Lower lobe of right lung (tissue), 2 donors: ENCODE data around the gene SECTM1. TPM values are rescaled to one million over a fixed set of nuclear protein-coding genes. Genes with fewer than 3 reads are reported as not detected.

ENCODE experiments used
- ATAC-seq, 2 donors: fragments of 200-7000 bp; cut with Tn5 transposase; one replicate each; pipeline ENCODE4 v1.9.1; 2020 to 2022; ENCODE audit warnings: mild to moderate bottlenecking in 2 of 2, moderate library complexity in 2 of 2
- DNase-seq: peaks from one replicate; pipeline ENCODE4 v3.0.0-alpha.2; 2020
- H3K27ac ChIP-seq: fragments of 200-600 bp; one replicate; pipeline ENCODE4 v1.8.0; 2022
- H3K27me3 ChIP-seq: fragments of 200-600 bp; one replicate; pipeline ENCODE4 v1.8.0; 2022; ENCODE audit warnings: low read depth
- H3K36me3 ChIP-seq: fragments of 200-600 bp; one replicate; pipeline ENCODE4 v1.8.0; 2022; ENCODE audit warnings: mild to moderate bottlenecking
- H3K4me1 ChIP-seq: fragments of 200-600 bp; one replicate; pipeline ENCODE4 v1.8.0; 2022
- H3K4me3 ChIP-seq: fragments of 200-600 bp; one replicate; pipeline ENCODE4 v1.8.0; 2022; ENCODE audit warnings: mild to moderate bottlenecking
- H3K9me3 ChIP-seq: fragments of 200-600 bp; one replicate; pipeline ENCODE4 v1.8.0; 2022
- CTCF ChIP-seq: fragments of 200-600 bp; IDR thresholded peaks from one replicate; pipeline ENCODE4 v1.8.0; 2022; ENCODE audit warnings: antibody characterized with exemption, mild to moderate bottlenecking
- intact Hi-C: fragments of 100-400 bp; cut with DNase I; formaldehyde crosslinking; loops from one replicate; pipeline ENCODE4 v1.11.0; 2022
- total RNA-seq: library from RNA; stranded (reverse); fragmentation: NEBNext Ultra II Directional; extraction: Animal tissue kit (Norgen Biotek cat#: 25700); gene quantifications from one replicate; pipeline ENCODE4 v1.2.1, GENCODE V29; 2021
- donor health status: DM: no; HTN: yes; CAD: no; lungs with severe emphysema.

SECTM1 gene
- total RNA-seq, 1 donor from 2014 or later: 44.5 TPM

GRCh38 chr17:82302991-82303943, 30.3 kb downstream of the SECTM1 start:
- Histone ChIP-seq H3K27ac (no peak overlapping the region), H3K4me3 (no peak overlapping the region), H3K27me3 (no peaks in the 10 kb centered on the region), H3K4me1 (peaks cover 25% of the 10 kb centered on the region), H3K36me3 (no peaks in the 10 kb centered on the region), H3K9me3 (no peaks in the 10 kb centered on the region)
- ATAC-seq (no peak), DNase-seq (no peak)
- intact Hi-C loops: no loop called here
- no peak for TF ChIP-seq CTCF

GRCh38 chr17:82302568-82302963, 31.0 kb downstream of the SECTM1 start:
- H3K4me1 ChIP-seq: peaks cover 30% of the 10 kb centered on the region
- no peaks in the 10 kb centered on the region for H3K9me3 ChIP-seq
- H3K4me3 ChIP-seq: no peak overlapping the region
- intact Hi-C loops: no loop called here
- H3K36me3 ChIP-seq: no peaks in the 10 kb centered on the region
- DNase-seq (no peak), ATAC-seq (no peak)
- no peaks in the 10 kb centered on the region for H3K27me3 ChIP-seq
- TF ChIP-seq CTCF: no peak
- no peak overlapping the region for H3K27ac ChIP-seq

- Histone ChIP-seq H3K9me3 (no peaks in the 10 kb centered on the region), H3K4me3 (no peak overlapping the region), H3K36me3 (no peaks in the 10 kb centered on the region), H3K27ac (no peak overlapping the region), H3K27me3 (no peaks in the 10 kb centered on the region), H3K4me1 (peaks cover 35% of the 10 kb centered on the region)
- ATAC-seq: no peak
- TF ChIP-seq CTCF: no peak
- intact Hi-C loops: no loop called here
- DNase-seq: no peak
These were observed 31.5 kb downstream of the SECTM1 start for GRCh38 chr17:82301916-82302567.

- intact Hi-C loops: no loop called here
- Histone ChIP-seq H3K36me3 (no peaks in the 10 kb centered on the region), H3K27ac (no peak overlapping the region), H3K4me1 (peaks cover 41% of the 10 kb centered on the region), H3K4me3 (no peak overlapping the region), H3K27me3 (no peaks in the 10 kb centered on the region), H3K9me3 (no peaks in the 10 kb centered on the region)
- no peak for TF ChIP-seq CTCF
- no peak for ATAC-seq
- no peak for DNase-seq
These were observed 32.2 kb downstream of the SECTM1 start for GRCh38 chr17:82301300-82301915.

- no peaks in the 10 kb centered on the region for H3K9me3 ChIP-seq
- no peak overlapping the region for H3K27ac ChIP-seq
These were observed 32.8 kb downstream of the SECTM1 start for GRCh38 chr17:82300707-82301270.

More at GRCh38 chr17:82300707-82301270, 32.8 kb downstream of the SECTM1 start:
- no peaks in the 10 kb centered on the region for H3K36me3 ChIP-seq
- peak; percentile 82 for DNase-seq
- TF ChIP-seq CTCF: peak; percentile 79
- peaks cover 46% of the 10 kb centered on the region for H3K4me1 ChIP-seq
- H3K4me3 ChIP-seq: no peak overlapping the region
- intact Hi-C loops: no loop called here
- no peaks in the 10 kb centered on the region for H3K27me3 ChIP-seq
- ATAC-seq: no peak
